Stimulated activated CD8-positive, alpha-beta memory T cell treated with anti-CD3 and anti-CD28 coated beads, Interleukin-7, amount 100 ng/mL, for 4 hours (primary cell): Measurements from ENCODE around the gene ALOX5.

Experiments
- DNase-seq, 2 donors: peaks; one replicate each; pipeline ENCODE4 v3.0.0-alpha.2; 2020; ENCODE audit warnings: low read depth in 2 of 2

ALOX5 gene

DNA sequence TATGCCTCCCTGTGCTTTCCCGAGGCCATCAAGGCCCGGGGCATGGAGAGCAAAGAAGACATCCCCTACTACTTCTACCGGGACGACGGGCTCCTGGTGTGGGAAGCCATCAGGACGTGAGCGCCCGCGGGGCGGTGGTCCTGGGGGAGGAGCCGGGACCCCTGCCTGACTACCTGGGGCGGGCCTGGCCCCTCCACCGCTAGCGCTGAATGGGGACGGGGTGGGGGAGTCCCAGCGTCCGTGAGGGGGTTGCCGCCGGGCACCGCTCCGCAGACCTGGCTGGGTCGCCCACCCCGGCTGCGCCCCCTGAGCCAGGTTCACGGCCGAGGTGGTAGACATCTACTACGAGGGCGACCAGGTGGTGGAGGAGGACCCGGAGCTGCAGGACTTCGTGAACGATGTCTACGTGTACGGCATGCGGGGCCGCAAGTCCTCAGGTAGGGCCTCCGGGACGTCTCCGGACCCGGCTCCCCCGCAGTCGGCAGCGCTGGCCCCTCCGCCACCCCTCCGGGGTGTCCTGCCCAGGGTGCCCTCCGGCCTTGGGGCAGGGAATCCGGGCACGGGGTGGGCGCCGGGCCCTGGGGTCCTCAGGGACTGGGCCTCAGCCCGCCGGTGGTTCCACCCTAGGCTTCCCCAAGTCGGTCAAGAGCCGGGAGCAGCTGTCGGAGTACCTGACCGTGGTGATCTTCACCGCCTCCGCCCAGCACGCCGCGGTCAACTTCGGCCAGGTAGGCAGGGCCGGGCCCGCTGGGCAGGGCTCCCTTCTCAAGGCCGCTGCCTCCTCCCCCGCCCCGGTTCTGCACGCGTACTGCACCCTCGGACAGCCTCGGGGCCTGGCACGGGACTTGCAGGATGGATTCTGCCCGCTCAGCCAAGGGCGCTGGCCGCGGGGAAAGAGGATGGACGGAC is 69.3 kb downstream of the ALOX5 start:
- DNase-seq: no peak

DNA sequence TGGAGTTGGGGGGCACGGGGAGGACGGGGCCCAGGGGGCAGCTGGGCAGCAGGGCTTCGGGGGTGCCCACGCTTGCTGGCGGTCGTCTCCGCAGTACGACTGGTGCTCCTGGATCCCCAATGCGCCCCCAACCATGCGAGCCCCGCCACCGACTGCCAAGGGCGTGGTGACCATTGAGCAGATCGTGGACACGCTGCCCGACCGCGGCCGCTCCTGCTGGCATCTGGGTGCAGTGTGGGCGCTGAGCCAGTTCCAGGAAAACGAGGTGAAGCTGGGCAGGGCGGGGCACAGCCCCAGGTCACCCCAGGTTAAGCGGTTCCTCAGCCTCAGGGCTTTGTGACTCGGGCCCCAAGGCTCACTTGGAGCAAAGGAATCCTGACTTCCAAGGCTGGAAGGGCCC is 70.0 kb downstream of the ALOX5 start:
- DNase-seq: no peak

DNA sequence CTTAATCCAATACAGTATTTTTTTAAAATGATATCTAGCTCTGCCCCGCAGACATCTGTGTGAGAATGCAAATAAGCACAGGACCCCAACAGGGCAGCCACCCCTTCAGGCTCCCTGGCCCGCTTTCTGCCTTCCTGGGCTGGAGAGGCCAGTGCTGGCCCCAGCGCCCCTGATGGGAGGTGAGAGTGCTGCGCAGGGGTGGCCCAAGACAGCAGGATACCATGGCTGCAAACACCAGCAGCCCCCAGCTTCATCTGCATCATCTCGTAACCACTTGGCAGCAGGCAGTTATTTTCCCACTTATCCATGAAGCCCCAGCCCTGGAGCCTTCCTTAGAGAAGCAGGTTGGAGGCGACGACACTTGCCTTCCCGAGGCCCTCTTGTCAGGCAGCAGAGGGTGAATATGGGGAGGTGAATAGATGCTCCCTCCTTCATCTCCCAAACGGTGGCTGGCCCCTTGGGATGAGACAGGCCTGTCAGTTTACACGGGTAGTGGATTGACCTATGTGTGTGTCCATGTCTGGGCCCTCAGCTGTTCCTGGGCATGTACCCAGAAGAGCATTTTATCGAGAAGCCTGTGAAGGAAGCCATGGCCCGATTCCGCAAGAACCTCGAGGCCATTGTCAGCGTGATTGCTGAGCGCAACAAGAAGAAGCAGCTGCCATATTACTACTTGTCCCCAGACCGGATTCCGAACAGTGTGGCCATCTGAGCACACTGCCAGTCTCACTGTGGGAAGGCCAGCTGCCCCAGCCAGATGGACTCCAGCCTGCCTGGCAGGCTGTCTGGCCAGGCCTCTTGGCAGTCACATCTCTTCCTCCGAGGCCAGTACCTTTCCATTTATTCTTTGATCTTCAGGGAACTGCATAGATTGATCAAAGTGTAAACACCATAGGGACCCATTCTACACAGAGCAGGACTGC is 71.2 kb downstream of the ALOX5 start:
- no peak for DNase-seq

DNA sequence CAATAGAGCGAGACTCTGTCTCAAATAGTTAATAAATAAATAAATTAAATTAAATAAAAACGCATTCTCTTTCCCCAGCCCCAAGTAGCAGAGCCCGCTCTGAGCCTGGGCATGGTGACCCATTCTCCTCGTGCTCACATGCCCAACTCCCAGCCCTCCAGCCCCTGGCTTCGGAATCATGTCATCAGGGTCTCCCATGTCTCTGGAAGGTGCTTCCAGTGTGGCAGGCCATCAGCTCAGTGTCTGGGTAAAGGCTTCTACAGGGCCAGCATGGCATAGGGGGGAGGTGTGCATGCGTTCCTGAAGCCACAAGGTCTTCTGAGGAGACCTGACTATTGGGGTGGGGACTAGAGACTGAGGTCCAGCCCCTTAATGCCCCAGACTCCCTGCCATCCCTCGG is 72.8 kb downstream of the ALOX5 start:
- DNase-seq: no peak

DNA sequence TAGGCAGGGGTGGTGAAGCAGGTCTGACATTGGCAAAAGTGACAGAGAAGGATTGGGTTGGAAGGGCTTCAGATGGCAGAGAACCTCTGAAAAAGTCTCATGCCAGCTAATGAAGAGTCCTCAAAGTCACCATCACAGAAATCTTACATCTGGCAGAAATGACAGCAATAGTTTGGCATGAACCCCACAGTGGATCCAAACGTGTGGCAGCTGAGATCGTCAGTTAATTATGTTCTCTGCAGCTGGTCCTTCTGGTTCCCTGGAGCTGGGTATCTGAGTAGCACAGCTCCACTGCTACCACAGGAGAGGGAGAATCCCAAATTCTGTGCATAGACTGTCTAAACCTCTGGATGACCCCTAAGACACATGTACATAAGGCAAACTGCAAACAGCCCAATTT is 73.4 kb downstream of the ALOX5 start:
- no peak for DNase-seq

DNA sequence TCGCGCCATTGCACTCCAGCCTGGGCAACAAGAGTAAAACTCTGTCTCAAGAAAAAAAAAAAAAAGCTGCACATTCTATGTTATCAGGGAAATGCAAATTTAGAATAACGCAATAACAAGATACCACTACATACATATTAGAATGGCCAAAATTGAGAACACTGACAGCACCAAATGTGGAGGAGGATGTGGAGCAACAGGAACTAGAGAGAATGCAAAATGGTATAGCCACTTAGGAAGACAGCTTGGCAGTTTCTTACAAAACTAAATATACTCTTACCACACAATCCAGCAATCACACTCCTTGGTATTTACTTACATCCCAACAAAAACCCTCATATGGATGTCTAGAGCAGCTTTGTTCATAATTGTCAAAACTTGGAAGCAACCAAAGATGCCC is 76.8 kb downstream of the ALOX5 start:
- DNase-seq: no peak

DNA sequence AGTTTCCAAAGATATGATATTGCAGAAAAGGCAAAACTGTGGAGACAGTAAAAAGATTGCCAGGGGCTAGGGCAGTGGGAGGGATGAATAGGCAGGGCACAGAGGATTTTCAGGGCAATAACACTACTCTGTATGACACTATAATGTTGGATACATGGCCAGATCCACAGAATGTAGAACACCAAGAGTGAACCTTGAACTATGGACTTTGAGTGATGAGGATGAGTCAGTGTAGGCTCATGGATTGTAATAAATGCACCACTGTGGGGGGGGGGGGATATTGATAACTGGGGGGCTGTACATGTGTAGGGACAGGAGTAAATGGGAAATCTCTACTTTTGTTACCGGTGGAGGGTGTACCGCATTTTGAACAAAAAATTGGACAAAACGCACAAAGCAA is 77.4 kb downstream of the ALOX5 start:
- no peak for DNase-seq

DNA sequence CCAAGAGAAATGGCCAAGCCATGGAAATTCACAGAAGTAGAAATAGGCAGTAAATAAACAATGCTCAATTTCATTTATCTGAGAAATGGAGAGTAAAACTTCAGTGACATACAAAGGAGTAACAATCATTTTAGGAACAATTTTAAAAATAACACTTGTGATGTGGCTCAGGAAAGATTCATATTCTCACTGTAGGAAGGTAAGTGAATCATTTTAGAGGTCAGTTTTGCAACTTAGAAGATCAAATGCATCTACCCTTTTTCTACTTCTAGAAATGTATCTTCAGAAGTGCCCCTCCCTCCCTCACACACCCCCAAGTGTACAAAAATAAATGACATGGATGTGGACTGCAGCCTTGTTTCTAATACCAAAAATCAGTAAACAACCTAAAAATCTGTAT is 78.3 kb downstream of the ALOX5 start:
- no peak for DNase-seq

DNA sequence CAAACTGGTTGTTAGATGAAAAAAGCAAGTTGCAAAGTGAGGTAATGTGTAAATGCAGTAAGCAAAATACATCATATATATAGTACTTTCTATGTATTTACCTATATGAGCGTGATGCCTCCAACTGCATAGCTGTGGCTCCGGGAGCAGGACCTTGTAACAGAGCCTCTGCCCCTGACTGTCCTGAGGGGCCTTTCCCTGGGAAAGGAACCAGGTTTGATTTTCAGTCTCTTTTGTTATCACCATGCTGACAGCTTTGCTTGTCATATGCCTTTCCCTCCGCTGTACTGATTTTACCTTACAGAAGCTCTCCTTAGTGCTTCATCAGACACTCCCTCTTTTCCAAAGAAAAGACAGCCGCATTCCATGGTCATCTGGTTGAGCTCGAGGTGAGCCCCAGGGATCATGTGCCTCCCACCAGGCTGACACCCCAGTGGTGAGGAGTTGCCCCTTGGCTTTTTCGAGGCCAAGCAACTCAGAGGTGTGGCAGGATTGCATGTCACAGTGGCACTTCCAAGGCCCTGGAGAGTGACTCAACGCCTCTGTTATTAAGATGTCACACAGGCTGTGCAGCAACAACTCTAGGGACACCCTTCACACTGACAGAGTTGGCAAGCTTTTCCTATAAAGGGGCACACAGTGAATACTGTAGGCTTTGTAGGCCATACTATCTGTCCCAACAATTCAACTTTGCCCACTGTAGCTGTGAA is 78.9 kb downstream of the ALOX5 start:
- DNase-seq: no peak

DNA sequence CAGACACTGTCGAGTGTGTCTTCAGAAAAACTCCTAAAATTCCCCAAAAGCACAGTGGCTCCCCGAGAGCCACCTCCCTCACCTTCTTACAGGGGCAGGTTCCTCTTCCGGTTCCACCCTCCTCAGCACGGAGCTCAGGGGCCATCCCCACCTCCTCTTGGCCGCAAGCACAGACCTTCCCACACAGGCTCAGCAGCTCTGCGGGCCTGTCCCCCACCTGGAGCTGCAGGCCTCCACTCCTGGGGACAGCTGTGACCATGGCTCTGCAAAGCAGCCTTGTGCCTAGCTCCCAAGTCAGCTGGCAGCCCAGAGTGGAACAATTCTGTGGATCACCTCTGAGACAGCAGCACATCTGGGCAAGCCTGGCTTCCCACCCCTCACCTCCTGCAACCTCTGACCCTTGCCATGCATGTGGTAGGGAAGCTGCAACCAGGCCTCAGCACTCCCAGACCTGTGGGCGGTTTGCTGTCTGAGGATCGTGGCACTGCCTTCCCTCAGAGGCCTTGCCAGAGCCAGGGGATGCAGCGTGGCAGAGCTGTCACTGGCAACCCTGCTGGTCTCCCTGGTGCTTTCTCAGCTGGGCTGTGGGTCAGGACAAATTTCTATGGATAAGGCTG is 79.7 kb downstream of the ALOX5 start:
- DNase-seq: no peak

DNA sequence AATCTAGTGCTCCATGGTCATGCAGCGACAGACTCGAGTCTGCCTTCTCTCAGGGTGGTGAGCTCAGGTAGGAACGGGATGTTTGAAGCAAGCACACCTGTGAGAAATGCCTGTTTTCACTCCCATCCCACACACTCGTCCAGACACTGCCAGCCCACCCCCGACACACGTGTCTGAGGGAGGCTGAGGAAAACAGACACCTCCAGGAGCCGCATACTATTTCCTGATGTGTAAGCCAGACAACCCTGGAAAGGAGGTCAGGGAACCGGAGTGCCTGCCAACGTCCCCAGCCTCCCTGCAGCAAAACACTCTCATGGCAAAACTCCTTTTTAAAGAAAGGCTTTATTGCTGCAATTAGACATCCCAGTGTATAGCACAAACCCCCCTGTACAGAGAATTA is 80.2 kb downstream of the ALOX5 start:
- DNase-seq: no peak

DNA sequence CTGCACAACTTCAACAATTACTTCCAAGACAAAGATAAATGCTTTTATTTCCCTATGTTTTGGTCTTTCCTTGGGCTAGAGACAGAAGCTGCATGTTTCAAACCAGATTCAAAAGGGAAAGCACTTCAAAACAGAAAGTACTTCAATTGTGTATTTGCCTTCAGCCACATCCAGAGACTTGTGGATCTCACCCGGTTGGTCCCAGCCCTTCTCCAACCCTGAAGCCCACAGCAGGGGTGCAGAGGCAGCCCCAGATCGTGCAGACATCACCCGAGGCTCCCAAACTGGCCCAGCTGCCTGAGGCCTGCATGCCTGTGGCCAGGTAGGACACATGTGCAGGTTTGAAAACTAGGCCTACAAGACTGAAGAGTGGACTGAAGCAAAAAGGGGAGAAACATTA is 80.8 kb downstream of the ALOX5 start:
- DNase-seq: no peak

DNA sequence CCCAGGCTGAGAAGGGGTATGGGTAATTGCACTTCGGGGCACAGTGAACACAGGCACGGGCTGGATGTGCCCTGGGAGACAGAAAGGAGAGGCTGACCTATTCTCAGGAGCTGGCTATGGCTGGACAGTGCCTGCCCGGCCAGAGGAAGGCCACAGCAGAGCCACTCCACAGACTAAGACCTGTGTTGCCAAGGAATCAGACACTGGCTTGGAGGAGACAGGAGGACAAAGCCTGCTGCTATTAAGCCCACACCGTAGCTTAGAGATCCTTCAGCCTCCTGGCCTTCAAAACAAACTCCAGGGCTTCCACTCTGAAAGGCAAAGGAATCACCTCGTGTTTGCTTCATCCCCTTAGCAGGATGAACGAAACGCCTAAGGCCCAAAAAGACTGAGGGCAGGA is 82.2 kb downstream of the ALOX5 start:
- DNase-seq: no peak

DNA sequence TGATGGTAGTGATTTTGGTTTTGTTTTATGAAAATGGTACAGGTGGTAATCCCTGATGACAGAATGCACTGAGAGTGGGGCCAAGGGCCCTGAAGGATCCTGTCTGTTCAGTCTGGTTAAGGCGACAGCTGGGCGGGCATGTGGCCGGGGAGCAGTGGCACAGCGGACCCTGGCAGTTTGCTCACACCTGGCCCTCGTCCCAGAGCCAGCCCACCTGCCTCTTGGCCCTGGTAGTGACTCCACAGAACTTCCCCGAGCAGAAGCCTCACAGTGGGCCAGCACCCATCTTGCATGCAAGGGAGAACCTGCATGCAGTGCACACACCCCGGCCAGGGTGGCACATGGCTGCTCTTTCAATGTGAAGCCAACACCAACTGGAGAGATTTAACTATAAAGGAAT is 82.8 kb downstream of the ALOX5 start:
- DNase-seq: no peak

DNA sequence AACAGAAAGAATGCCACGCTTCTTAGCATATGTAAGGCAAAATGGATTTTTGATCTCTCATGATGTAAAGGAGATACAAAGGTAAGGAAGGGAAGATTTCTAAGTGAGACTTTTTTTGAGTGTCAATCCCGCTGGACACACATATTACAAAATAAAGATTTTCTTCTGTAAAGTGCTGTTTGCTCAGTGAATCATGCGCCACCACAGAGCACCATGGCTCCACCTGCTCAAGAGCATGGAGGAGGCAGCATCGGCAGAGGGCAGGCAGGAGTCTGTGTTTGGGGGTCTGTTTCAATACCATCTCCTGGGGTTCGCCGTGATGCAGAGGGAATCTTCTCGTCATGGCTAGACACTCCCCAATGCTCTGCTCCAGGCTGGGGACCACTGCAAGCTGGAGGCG is 83.5 kb downstream of the ALOX5 start:
- no peak for DNase-seq

DNA sequence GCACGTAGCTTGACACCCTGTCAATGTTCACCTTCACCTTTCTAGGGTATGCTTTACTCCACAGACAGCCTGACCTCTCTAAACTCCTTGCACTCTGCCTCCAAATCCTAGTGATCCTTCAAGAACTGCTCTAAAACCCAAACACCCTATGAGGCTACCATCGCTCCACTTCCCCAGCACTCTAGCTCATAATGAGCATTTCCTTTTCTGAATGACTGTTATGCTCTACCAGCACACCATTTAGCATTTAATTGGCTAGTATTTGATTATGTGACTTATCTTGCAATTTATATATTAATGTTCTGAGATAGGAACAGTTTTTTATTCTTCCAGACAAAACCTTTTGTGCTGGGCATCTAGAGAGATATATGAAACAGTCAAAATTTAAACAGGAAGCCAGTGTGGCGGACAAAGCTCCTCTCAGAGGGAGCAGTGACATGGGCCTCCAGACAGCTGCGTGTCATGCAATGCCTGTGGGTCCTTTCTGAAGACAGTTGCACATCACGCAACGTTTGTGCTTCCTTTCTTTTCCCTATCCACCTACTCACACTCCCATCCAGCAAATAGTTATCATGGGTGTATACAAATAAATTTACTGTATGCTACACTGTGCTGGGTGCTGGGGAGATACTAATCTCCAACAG is 86.3 kb downstream of the ALOX5 start:
- DNase-seq: no peak

DNA sequence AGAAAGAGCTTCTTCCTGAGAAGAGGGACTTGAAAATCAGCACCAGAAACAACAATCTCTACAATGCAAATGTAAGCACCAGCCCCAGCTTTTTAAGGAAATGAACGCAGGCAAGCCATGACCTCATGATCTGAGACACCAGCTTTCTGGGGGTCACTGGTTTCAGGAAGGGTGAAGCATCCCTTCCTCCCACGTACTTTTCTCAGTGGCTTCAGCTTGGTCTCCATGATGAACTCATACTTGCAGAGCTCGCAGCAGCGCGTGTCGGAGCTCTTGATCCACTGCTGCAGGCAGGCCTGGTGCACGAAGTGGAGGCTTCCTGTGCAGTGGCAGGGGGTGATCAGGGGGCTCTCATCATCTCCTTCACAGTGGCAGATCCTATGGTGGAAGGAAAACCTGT is 87.0 kb downstream of the ALOX5 start:
- DNase-seq: no peak

DNA sequence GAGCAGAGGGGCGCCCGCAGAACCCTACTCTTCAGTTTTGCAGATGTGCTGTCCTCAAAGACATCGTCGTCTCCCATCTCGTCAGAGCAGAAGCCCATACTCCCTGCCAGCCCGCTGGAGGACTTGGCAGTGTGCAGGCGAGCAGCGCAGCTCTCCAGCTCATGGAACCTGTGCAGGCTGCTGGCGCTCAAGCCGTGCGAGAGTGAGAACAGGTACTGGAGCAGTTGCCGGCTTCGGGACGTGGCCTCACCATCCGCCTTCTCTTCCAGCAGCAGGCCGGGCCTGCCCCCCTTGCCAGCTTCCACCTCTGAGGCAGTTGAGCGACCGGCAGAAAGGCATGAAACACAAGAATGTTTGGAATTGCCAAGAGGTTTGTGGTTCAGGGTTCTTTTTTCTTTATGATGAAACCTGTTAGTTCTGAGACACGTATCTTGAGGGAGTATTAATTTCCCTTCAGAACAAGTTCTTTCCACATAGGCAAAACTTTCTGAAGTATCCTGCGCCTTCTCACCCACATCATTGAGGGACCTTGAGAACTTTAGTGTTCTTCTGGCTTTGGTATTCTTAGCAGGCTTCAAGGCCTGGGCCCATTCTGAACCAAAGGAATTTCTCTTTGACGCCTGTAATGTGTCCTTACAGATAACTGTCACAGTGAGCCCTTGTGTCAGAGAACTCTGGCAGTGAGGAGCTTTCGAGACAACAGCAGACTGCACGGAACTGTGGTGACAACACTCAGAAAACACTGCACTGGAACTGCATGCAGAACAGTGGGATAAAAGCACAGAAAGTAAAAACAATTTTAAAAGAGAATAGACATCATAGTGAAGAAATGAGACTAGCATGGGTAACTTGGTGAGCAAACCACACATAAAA is 89.5 kb downstream of the ALOX5 start:
- DNase-seq: no peak

DNA sequence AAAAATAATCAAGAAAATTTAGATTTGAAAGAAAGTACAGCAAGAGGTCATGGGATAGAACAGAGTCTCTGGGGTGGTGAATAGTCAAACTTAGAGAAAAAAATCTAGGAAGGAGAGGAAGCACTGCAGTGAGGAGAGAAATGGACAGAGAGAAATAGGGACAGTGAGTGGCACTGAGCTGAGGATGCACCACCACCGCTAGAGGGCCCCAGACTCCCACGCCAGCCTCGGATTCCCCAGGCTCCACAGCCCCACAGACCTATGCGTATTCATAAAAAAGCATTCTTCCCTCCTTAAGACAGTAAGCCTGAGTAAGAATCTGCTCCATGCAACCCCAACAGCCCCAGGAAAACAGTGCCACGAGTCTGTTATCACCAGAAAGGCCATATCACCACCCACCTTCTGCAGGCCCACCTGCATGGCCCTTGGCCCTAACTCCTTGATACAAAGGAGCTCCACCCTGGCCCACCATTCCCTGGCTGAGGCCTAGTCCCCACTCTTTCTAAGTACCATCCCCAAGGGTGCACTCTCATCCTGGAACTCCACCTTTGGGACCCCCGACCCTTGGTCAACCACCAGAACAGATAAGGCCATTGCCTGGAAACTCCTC is 91.0 kb downstream of the ALOX5 start:
- DNase-seq: peak; percentile 51 to 54

DNA sequence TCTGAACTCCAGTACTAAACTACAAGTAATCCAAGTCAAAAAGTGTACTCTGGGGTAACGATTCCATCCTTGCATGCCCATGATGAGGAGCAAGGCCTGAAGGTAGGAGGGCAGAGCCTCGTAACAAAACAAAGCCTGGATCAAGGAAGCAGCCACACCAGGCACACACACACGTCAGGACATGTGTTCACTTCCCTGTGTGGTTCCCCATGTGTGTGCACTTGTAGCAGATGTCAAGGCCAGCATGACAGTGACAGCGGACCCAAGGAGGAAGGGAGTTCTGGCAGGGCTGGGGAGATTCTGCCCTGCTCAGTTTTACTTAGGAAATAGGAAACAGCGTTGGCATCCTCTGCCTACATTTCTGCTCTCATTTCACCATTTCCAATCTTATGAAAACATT is 92.8 kb downstream of the ALOX5 start:
- no peak for DNase-seq
